NCI-H1417 (cell line): Measurements from ENCODE around the gene SYTL4.

Source experiments
- DNase-seq, 3 experiments: peaks; one replicate each; lab custom pipeline; 2025; lab: John Stamatoyannopoulos, UW

SYTL4 gene

GRCh38 chrX:100695302-100695701, 36.6 kb downstream of the SYTL4 start:
- peak in 2 of 3 experiments; percentile 40 to 62 for DNase-seq

GRCh38 chrX:100687546-100687945, 44.4 kb downstream of the SYTL4 start:
- no peak for DNase-seq

- no peak for DNase-seq
These were observed 44.8 kb downstream of the SYTL4 start for GRCh38 chrX:100687128-100687527.

GRCh38 chrX:100685997-100686305, 46.0 kb downstream of the SYTL4 start:
- DNase-seq = no peak

GRCh38 chrX:100685284-100685996, 46.5 kb downstream of the SYTL4 start:
- DNase-seq = peak; percentile 62 to 90 (median 69)

- no peak for DNase-seq
These were observed 49.0 kb downstream of the SYTL4 start for GRCh38 chrX:100682939-100683338.

GRCh38 chrX:100681599-100681998, 50.3 kb downstream of the SYTL4 start:
- DNase-seq = no peak

- no peak for DNase-seq
These were observed 51.2 kb downstream of the SYTL4 start for GRCh38 chrX:100680756-100681155.

GRCh38 chrX:100677611-100678181, 54.2 kb downstream of the SYTL4 start:
- DNase-seq = no peak

- no peak for DNase-seq
These were observed 57.2 kb downstream of the SYTL4 start for GRCh38 chrX:100674705-100675104.

GRCh38 chrX:100673397-100673953, 58.4 kb downstream of the SYTL4 start:
- no peak for DNase-seq

- DNase-seq = no peak
These were observed 59.0 kb downstream of the SYTL4 start for GRCh38 chrX:100672966-100673365.

- DNase-seq = peak in 1 of 3 experiments; percentile 36
These were observed 68.3 kb downstream of the SYTL4 start for GRCh38 chrX:100663642-100664041.

- DNase-seq = peak in 1 of 3 experiments; percentile 11
These were observed 69.1 kb downstream of the SYTL4 start for GRCh38 chrX:100662796-100663195.

GRCh38 chrX:100662170-100662569, 69.8 kb downstream of the SYTL4 start:
- no peak for DNase-seq

- DNase-seq = no peak
These were observed 72.3 kb downstream of the SYTL4 start for GRCh38 chrX:100659431-100660137.

GRCh38 chrX:100658941-100659381, 73.0 kb downstream of the SYTL4 start:
- no peak for DNase-seq

- peak in 2 of 3 experiments; percentile 8 to 27 for DNase-seq
These were observed 77.7 kb downstream of the SYTL4 start for GRCh38 chrX:100654261-100654660.

GRCh38 chrX:100652266-100652665, 79.7 kb downstream of the SYTL4 start:
- no peak for DNase-seq

- no peak for DNase-seq
These were observed 81.1 kb downstream of the SYTL4 start for GRCh38 chrX:100650841-100651240.

GRCh38 chrX:100649550-100650356, 82.2 kb downstream of the SYTL4 start:
- no peak for DNase-seq
